Ramos (cell line): ENCODE measurements around the gene SGMS2.

ENCODE experiments used
- in situ Hi-C: fragments of 300-500 bp; cut with MboI; formaldehyde crosslinking; loops from one replicate; pipeline ENCODE4 v1.14.3; 2022; ENCODE audit warnings: low sequenced_read_pairs; ENCODE audit not compliant: unreplicated experiment

The SGMS2 gene

DNA sequence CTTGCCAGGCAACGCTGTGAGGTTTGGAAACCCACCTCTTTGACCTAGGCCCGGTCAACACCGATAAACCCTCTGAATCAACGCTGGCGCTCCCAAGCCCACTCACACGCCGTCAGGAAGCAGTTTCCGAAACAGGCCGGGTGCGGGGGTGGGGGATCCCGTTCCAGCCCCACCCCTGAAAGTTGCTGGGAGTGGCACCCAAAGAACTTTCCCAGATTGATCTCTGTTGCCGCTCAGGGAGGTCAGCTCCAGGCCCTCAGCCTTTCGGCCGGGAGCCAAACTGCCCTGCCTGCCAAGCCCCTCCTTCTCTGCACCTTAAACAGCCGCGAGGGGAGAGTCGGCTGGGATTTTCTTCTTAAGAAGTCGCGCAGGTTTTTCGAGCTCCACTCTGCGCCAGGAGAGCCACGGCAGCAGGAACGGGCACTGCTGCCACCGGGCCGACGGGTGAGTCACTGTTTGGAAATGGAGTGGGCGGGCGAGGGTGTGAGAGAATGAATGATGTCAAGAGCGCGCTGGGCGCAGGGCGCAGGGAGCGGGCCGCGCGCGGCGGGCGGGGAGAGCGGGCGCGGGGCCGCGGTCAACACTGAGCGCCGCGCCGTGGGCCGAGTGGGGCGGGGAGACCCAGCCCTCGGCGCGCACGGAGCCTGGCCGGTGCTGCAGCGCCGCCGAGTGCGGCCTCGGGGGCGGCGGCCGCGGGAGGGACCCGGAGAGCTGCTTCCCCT, at the start of gene SGMS2:
Gene SGMS2 (plus strand): TSS at position 583 of the 722 bp plus-strand sequence. CDS start 70,622 bp downstream, outside the sequence.
- in situ Hi-C loops = no loop called here

DNA sequence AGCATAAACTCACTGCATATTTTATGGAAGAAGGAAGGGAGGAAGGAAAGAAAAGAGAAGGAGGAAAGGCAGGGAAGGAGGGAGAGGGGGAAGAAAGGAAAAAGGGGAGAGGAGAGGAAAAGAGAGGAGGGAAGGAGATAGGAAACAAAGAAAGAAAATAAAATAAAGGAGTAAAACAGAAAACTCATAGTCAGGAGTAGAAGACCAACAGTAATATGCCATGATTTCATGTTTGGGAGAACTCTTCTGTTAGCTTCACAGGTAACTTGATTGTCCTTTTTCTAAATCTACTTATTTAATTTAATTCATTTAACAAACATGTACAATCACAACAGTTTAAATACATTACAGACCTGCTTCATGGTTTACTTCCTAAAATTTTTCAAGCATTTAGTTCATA, 46.8 kb upstream of the SGMS2 start:
- in situ Hi-C loops = loop anchor here (10.0 kb wide), 1 partner anchor 137 kb away; no protein-coding TSS in a partner anchor

DNA sequence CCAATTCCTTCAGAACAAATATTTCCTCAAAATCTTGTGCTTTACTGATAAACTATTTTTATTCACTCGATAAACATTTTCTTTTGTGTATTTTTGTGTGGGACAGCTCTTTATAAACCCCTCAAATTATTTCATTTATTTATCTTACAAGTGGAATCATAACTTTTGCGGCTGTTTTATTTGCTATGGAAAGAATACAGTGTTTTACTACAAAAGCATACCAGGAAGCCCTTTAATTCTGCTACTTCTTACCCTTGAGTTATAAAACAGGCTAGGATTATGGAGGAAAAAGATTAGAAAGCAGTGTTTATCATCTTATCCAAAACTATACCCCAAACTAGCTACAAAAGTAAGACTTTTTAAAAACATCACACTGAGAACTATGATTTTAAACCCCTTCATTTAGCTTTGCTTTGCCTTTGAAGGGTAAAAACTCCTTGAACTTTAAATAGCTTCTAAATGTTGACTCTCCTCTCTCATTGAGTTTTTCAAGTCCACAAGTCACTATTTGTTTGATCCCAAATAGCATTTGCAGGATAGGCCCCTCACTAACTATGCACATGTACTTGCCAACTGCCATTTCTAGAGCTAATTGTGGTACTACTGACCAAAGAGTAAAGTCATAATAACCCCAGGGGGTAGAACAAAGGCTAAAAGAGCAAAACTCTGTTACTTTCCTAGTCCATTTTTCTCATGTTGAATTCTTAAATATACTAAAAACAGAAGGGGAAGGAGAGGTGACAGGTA, 45.8 kb upstream of the SGMS2 start:
- in situ Hi-C loops = loop anchor here (10.0 kb wide), 1 partner anchor 136 kb away; no protein-coding TSS in a partner anchor

DNA sequence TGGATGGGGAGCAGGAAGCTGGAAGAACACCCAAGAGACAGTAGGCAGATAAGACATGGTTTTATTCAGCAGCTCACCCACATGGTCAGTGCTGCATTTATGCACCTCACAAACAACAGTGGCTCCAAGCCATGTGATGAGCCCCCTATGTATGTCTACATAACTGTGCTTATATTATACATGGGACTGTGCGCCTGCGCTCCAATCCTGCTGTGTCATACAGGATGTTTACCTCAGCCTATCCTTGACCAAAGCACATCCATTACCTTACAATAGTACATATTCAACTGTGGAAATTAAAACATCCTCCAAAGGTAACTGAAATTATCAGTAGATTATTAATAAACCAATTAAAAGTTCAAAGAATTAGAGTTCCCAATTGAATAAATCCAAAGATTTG, 44.1 kb upstream of the SGMS2 start:
- in situ Hi-C loops = no loop called here

DNA sequence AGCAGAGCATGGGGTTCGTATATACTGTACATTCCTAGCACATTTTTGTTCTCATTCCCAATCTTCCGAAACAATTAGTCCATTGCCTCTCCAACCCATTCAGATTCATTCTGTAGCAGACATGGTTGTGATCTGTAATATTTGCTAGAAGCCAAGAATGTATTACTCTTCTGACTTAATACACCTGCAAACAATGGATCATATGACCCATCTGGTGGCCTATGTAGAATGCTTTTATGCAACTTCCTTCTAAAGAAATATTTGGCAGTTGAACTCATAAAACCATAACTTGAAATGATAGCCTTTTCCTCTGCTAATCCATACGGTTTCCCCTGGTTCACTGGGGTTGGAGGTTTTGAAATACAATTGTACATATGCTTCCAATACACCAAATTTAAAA, 32.8 kb upstream of the SGMS2 start:
- in situ Hi-C loops = no loop called here

DNA sequence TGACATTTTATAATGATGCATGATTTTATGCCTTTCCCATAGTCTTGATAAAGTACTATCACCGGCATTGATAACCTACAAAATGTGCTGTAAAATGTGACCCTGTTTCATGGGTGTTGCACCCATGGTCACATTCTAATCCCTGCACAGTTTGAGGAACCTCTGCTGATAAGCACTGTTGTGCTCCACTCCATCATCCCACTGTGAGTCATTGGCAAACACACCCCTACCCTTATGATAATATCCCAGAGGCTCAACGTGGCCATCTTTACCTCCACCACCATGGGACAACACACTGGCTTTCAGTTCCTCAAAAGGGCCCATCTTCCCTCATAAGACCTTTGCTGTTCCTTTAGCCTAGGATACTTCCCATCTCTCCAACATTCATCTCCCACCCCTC, 32.0 kb upstream of the SGMS2 start:
- in situ Hi-C loops = no loop called here

DNA sequence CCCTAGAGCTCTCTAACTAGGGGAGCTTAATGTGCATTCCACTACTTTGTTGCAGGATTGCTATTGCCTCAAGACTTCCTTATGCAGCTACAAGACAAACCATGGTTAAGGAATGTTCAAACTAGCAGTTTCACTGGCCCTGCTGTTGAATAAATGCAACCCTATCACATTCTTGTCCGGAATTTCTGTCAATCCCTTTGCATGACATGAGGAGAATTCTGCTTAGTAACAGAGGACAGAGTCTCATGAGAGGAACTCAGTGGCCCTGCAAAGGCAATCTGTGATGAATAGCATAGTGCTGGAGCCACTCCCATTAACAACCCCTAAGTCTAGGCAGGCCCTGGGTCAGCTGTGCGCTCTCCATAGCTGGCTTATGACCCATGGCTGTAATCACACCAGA, 30.7 kb upstream of the SGMS2 start:
- in situ Hi-C loops = no loop called here

DNA sequence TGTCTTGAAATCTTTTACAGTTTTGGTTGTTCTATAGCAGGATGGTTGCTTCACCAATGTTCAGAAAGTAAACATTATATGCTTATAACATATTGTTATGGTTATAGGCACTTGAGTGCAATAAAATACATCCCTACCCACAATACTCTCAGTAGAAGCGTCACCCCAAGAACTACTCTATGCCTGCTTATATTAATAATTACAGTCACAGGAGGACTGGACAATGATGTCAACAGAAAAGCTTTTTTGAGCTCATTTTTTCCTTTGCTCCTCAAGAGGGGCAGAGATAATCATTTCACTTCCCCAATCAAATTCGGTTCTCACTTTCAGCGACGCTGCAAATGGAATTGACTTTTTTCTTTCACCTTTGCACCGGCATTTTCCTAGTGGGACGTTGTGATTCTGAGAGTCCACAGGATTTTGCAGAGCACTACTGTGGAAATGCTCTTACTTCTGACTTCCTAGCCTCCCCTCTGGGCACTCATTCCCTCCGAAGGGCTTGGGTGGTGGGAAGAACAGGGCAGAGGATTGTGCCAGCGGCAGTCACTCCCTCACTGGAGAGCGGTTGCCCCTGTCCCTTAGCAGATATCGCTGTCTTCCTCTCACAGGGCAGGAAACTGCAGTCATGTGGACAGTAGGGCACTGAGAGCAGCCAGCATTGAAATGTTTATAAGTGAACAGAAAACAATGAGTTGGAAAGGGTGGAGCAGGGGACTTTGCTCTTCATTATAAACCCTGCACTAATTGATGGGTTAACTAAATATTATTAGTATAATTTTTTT, 24.9 kb upstream of the SGMS2 start:
- in situ Hi-C loops = no loop called here

DNA sequence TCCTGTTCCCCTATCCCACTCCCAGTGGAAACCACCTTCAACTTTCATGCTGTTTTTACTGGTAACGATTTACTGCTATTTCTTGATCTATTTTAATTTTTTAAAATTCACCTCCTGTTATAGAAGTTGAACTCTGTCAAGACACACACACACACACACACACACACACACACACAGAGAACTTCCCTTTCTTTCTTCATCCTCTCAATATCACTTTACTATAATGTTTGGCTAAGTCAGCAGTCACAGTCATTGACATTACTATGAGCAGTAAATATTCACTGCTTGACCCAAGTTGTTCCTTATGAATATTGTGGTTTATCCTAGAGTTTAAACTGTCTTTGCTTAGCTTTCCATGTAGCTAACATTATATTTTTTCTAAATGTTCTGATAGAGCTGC, 24.0 kb upstream of the SGMS2 start:
- in situ Hi-C loops = no loop called here

DNA sequence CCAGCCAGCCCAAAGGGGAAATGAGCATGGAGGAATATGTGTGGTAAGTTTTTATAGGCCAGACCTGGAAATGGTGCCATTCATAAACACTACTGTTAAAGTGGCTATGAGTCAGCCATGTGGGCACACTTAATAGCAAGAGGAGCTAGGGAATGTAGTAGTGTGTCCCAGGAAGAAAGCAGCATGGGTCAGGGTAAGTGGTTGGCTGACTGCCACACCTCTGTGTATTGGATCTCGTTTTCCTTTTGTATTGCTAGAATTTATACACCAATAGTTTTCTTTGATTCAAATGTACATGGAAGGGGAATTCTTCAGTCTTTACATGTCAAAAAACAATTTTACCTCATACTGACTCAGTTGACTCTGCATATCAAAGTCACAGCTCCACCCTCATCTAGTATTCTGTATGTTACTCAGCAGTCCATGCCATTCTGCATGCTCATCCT, 22.9 kb upstream of the SGMS2 start:
- in situ Hi-C loops = no loop called here

DNA sequence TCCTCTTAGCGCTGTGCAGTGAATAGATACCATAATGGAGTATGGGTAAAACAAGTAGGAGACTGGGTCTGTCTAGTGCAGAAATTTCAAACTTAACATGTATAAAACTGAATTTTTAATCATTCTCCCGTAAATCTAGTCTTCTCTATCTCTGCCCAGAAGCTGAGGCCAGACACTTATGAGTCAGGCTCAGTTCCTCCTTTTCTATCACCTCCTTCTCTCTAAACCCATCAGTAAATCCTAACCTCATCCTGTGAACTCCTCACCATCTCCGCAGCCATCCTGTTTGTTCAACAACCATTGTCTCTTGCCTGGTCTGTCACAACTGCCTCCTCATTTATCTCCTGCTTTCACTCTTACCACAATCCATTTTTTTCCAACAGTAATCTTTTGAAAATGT, 19.8 kb upstream of the SGMS2 start:
- in situ Hi-C loops = no loop called here

DNA sequence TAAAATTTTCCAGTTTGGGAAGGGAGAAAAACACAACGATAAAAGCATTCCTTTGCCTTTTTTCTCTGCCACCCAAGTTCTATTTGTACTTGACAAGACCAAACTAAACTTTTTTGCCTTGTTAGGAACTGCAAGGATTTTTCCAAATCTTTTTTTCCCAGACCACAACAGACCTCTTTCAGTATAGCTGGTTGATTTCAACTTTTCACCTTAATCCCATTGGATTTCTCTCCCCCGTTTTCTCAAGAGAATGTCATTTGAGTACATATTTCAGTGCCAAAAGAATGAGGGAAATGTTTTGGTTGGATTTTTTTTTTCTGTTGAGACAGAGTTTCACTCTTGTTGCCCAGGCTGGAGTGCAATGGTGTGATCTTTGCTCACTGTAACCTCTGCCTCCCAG, 18.5 kb upstream of the SGMS2 start:
- in situ Hi-C loops = no loop called here

DNA sequence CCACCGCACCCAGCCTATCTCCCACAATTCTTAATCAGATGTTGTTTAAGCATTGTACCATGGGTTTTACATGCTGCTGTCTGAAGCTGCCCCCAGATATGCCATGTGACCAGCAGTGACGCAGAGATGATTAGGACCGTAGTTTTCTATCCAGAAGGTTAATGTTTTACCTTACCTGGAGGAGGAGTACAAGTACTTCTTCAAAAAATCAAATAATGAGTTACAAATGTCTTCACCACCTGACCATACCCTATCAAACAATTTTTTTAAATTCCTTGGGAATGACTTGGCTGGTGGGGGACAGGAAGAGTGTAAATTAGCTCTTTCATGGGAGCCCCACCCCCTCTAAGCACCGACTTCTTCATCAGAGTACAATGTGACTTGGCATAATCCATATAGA, 16.2 kb upstream of the SGMS2 start:
- in situ Hi-C loops = no loop called here

DNA sequence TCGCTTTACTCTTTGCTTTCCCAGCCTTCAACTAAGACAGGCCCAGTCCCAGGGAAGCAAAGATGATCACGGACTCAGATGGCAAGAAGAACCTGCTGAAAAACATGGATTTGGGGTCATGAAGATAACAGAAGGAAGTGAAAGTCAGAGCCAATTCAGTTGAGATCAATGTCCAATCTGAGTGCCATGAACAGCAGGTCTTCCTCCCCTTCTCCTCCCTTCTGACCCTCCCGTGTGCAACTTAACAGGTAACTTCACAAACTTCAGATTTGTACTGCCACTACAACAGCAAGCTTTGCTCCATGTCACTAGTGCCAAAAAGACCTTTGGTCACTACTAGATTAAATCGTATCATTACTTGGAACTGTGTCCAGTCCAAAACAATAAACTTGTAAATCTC, 15.5 kb upstream of the SGMS2 start:
- in situ Hi-C loops = no loop called here

DNA sequence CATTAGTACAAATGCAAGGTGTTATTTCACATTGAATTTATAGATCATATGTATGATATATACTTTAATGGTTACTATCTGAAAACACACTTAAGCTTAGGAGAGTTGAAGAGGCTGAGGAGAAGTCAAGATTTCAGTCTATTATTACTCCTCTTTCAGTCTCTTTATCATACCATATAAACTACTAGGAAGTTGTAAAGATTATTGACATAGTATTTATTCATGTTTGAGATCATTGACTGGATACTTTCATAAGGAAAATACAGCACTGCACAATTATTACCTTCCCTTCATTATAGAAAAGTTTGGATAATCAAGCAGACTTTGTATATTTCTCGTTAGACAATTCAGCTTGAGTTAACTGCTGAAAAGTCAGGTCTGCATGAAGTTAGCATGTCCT, 10.0 kb upstream of the SGMS2 start:
- in situ Hi-C loops = no loop called here

DNA sequence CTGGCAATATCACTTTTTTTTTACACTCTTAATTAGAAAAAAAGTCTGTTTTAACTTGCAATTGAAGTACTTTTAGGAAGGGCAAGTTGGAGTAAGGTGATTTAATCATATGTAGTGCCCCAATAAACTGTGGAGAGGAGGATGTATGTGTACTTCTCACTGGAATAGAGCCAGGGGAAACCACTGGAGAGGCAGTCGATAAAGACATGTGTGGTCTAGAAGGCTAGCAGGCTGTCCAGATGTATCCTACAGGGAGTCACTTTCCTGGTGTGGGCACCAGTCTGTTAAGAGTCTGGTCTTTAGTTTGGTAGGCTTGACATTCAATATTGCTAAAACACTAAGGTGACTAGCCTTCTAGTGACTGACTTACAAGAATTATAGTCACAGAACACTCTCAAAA, 9.6 kb upstream of the SGMS2 start:
- in situ Hi-C loops = no loop called here

DNA sequence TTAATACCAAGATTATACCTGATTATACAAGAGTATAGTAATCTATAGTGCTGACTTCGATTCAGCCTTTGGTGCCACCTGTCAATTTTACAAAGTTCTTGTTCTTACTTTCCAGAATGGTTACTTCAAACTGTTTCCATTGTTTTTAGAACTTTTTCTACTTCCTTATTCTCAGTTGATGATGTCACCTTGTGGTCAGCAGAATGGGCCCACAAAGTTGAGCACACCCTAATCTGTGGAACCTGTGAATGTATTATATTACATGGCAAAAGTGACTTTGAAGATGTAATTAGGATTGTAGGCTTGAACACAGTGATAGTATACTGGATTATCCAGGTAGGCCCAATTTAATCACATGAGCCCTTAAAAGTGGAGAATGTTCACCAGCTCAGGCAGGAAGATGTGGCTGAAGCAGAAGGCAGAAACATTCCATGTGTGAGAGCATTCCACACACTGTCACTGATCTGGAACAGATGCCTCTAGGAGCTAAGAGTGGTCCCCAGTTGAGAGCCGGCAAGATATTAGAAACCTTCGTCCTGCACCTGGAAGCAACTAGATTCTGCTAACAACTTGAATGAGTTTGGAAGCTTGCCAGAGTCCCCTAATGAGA, 6.3 kb upstream of the SGMS2 start:
- in situ Hi-C loops = no loop called here

DNA sequence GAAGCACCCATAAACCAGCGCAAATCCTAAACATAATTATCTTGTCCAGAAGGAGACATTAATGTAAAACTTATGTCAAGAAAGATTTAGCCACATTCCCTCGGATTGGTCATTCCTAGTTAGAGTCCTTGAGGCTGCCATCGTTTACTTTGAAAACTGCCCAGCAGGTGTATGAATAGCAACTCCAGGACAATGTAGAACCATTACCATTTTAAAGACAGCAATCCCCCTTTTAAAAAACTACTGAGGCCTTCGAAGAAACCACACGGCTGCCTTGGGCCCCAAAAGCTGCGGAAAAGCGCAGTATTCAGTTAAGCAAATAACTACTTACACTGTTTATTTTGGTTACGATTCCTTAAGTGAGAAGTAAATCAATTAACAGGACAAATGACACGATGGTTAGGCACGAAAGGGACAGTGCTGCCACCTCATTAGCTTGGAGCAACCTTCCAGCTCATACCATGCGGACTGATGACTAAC, 822 bp upstream of the SGMS2 start:
- in situ Hi-C loops = no loop called here

DNA sequence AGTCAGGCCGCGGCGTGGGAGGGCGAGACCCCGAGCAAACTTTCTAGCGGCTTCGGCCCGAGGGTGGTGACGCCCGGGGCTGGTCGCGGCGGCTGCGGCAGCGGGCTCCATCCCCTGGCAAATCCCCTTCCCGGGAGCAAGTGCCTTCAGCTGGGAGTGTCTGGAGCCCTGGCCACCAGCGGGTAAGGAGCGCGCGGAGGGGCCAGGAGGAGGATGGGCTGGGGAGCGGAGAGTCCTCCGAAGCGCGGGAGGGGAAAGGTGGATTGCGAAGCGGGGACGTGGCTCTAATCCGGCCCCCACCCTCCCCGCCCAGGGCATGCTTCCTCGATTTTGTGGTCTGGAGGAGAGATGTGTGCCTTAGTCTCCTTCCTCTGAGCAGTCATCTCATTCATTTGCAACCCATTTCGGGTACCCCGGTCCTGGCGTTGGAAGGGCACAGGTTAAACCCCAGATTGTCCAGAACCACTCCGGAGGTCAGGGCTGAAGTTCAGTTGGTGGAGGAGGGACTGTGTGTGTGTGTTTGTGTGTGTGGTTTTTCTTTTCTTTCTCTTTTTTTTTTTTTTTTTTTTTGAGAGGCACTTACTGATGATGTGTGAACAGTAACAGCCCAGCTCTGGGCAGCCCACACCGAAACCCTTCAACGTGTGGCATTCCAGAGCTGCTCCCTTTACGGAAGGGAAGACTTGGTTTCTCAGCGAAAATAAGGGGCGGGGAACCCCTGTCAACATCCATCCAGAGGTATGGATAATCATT, 516 bp downstream of the SGMS2 start:
- in situ Hi-C loops = no loop called here
